ENCODE measurements around the gene CDC23. TPM values are rescaled to one million over a fixed set of nuclear protein-coding genes. Genes with fewer than 3 reads are reported as not detected.
A peak's percentile ranks its signal among the peaks of the same experiment; 100 is the strongest.

Gene CDC23
- total RNA-seq, 1 donor from 2014 or later: 53.3 TPM

GRCh38 chr5:138230261-138230660 lies 17.1 kb upstream of the CDC23 start:
- Mint-ChIP-seq H3K4me1 (ENCODE audit: low read depth) (no peaks in the 10 kb centered on the region), H3K27ac (no peak overlapping the region), H3K9me3 (ENCODE audit: low read depth) (peaks cover 3% of the 10 kb centered on the region), H3K36me3 (ENCODE audit: insufficient read depth) (peaks cover 2% of the 10 kb centered on the region), H3K4me3 (ENCODE audit: low read depth) (no peak overlapping the region), H3K27me3 (peaks cover 2% of the 10 kb centered on the region)
- TF ChIP-seq, protein P1, sequence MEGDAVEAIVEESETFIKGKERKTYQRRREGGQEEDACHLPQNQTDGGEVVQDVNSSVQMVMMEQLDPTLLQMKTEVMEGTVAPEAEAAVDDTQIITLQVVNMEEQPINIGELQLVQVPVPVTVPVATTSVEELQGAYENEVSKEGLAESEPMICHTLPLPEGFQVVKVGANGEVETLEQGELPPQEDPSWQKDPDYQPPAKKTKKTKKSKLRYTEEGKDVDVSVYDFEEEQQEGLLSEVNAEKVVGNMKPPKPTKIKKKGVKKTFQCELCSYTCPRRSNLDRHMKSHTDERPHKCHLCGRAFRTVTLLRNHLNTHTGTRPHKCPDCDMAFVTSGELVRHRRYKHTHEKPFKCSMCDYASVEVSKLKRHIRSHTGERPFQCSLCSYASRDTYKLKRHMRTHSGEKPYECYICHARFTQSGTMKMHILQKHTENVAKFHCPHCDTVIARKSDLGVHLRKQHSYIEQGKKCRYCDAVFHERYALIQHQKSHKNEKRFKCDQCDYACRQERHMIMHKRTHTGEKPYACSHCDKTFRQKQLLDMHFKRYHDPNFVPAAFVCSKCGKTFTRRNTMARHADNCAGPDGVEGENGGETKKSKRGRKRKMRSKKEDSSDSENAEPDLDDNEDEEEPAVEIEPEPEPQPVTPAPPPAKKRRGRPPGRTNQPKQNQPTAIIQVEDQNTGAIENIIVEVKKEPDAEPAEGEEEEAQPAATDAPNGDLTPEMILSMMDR (IDR thresholded peaks at IDR 0.05; ENCODE audit: unreplicated experiment): no peak
- DNase-seq (ENCODE audit: low spot score, unreplicated experiment): no peak

DNA sequence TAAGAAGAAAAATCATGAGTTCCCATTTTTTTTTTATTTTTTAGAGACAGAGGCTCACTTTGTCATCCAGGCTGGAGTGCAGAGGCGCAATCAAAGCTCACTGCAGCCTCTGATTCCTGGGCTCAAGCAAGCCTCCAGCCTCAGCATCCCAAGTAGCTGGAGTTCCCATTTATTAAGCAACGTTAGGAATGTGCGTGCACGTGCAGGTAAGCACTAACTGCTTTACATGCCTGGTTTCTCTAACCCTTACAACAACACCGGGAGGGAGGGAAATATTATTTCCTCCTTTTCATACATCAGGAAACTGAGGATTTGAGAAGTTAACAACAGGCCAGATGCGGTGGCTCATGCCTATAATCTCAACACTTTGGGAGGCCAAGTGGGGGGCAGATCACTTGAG lies 16.3 kb upstream of the CDC23 start:
- no peak overlapping the region for H3K4me3 Mint-ChIP-seq (ENCODE audit: low read depth)

GRCh38 chr5:138226910-138227309 lies 13.8 kb upstream of the CDC23 start:
- TF ChIP-seq, protein P1 (IDR thresholded peaks at IDR 0.05; ENCODE audit: unreplicated experiment): no peak
- Mint-ChIP-seq H3K4me1 (ENCODE audit: low read depth) (peaks cover 11% of the 10 kb centered on the region), H3K27ac (no peak overlapping the region), H3K27me3 (no peaks in the 10 kb centered on the region), H3K4me3 (ENCODE audit: low read depth) (no peak overlapping the region), H3K9me3 (ENCODE audit: low read depth) (peaks cover 3% of the 10 kb centered on the region), H3K36me3 (ENCODE audit: insufficient read depth) (peaks cover 2% of the 10 kb centered on the region)
- DNase-seq (ENCODE audit: low spot score, unreplicated experiment): no peak

More for the DNA sequence above, 16.3 kb upstream of the CDC23 start:
- Mint-ChIP-seq H3K27ac (peak overlapping the region; percentile 50), H3K36me3 (ENCODE audit: insufficient read depth) (peaks cover 2% of the 10 kb centered on the region), H3K9me3 (ENCODE audit: low read depth) (peaks cover 3% of the 10 kb centered on the region), H3K4me1 (ENCODE audit: low read depth) (no peaks in the 10 kb centered on the region), H3K27me3 (no peaks in the 10 kb centered on the region)
- no peak for DNase-seq (ENCODE audit: low spot score, unreplicated experiment)
- TF ChIP-seq, protein P1 (IDR thresholded peaks at IDR 0.05; ENCODE audit: unreplicated experiment): no peak

DNA sequence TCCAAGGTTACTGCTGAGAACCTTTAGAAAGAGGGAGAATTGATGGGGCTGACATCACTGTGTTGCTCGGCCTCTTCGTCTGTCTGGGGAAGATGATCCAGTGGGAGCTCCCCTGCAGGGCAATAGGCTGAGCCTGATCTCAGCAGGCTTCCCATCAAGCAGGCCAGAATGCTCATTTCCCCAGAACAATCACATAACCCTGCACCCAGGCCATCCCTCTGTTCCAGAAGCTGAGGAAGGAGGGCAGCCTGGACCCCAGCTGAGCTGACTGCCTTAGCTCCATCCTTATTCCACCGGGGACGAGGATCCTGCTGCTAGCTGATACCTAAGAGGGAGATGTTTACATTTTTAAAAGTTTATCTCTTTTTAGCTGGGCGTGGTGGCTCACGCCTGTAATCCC lies 11.6 kb upstream of the CDC23 start:
- no peak overlapping the region for H3K27ac Mint-ChIP-seq

GRCh38 chr5:138223532-138223931 lies 10.4 kb upstream of the CDC23 start:
- TF ChIP-seq, protein P1 (IDR thresholded peaks at IDR 0.05; ENCODE audit: unreplicated experiment): no peak
- Mint-ChIP-seq H3K36me3 (ENCODE audit: insufficient read depth) (peaks cover 2% of the 10 kb centered on the region), H3K27ac (no peak overlapping the region), H3K4me3 (ENCODE audit: low read depth) (no peak overlapping the region), H3K4me1 (ENCODE audit: low read depth) (peaks cover 11% of the 10 kb centered on the region), H3K27me3 (no peaks in the 10 kb centered on the region), H3K9me3 (ENCODE audit: low read depth) (peaks cover 6% of the 10 kb centered on the region)
- no peak for DNase-seq (ENCODE audit: low spot score, unreplicated experiment)

More for the DNA sequence above, 11.6 kb upstream of the CDC23 start:
- no peak for DNase-seq (ENCODE audit: low spot score, unreplicated experiment)
- Mint-ChIP-seq H3K27me3 (no peaks in the 10 kb centered on the region), H3K4me3 (ENCODE audit: low read depth) (no peak overlapping the region), H3K36me3 (ENCODE audit: insufficient read depth) (peaks cover 2% of the 10 kb centered on the region), H3K9me3 (ENCODE audit: low read depth) (peaks cover 3% of the 10 kb centered on the region), H3K4me1 (ENCODE audit: low read depth) (peaks cover 11% of the 10 kb centered on the region)
- TF ChIP-seq, protein P1 (IDR thresholded peaks at IDR 0.05; ENCODE audit: unreplicated experiment): no peak
